H1 (cell line): ENCODE results near the gene SH2D4B. TPM values are rescaled to one million over a fixed set of nuclear protein-coding genes. Genes with fewer than 3 reads are reported as not detected.

Experiments
- CTCF ChIP-seq, 3 experiments: IDR thresholded peaks; 1 replicate in 2 of 3; 2 replicates in 1 of 3; pipeline versions ENCODE4 v1.5.1 to v1.6.1; 2011; ENCODE audit warnings: low read length in 3 of 3, mild to moderate bottlenecking in 3 of 3, inconsistent platforms in 2 of 3, low read depth in 1 of 3, moderate library complexity in 1 of 3; ENCODE audit not compliant: insufficient read depth in 1 of 3; ENCODE audit errors: control extremely low read depth in 1 of 3
- GTF2F1 ChIP-seq: IDR thresholded peaks from 2 replicates; pipeline ENCODE4 v1.6.1; 2012; ENCODE audit warnings: low read depth, low read length, improper control_type of control experiment, borderline replicate concordance
- KDM5A ChIP-seq: fragments of 200-600 bp; IDR thresholded peaks from 2 replicates; pipeline ENCODE4 v1.7.1; 2012; ENCODE audit warnings: mild to moderate bottlenecking, low read length, inconsistent platforms, mixed read lengths
- SRF ChIP-seq: IDR thresholded peaks from 2 replicates; pipeline ENCODE4 v1.6.1; 2011; ENCODE audit warnings: mild to moderate bottlenecking, low read depth, low read length, moderate library complexity
- polyA plus RNA-seq, 7 experiments: library from polyadenylated mRNA; depleted of rRNA in 3 of 7; stranded (reverse) in 5 of 7; unstranded in 2 of 7; fragments of >200 nt in 5 of 7; fragments of 200-250 nt in 2 of 7; gene quantifications; 1 replicate in 5 of 7; 2 replicates in 1 of 7; 4 replicates in 1 of 7; pipeline versions ENCODE4 v1.2.1 to v1.2.3, GENCODE V29; 2011 to 2013; ENCODE audit warnings: missing spikeins in 2 of 7, mixed read lengths in 2 of 7
- total RNA-seq: library from RNA; stranded (reverse); fragmentation: NEBNext Ultra II Directional; extraction: Animal tissue kit (Norgen Biotek cat#: 25700); gene quantifications from 2 replicates; pipeline ENCODE4 v1.2.1, GENCODE V29; 2021

Gene SH2D4B
- total and polyA plus RNA-seq, 2 of the 8 experiments (the other 6 are each of a cell fraction or from before 2014, with no cell fraction given), result 0.06 to 0.13 TPM

GRCh38 chr10:80619036-80619435, 81.3 kb downstream of the SH2D4B start (continued):
- TF ChIP-seq CTCF (IDR thresholded peaks at IDR 0.05; ENCODE audit: control extremely low read depth in 1 of 3, insufficient read depth in 1 of 3, low read depth in 1 of 3, low read length in 3 of 3), result no peak
- TF ChIP-seq KDM5A, result no peak
- TF ChIP-seq GTF2F1, result no peak
- TF ChIP-seq SRF, result no peak
- TF ChIP-seq, all 59 proteins: peak for 0
